ENCODE results near the gene PRKCH.

PRKCH gene

GRCh38 chr14:61368114-61368710, 46.8 kb downstream of the PRKCH start:
- no peak for DNase-seq

- no peak for DNase-seq
Observed at GRCh38 chr14:61368781-61369453, 47.5 kb downstream of the PRKCH start.

DNA sequence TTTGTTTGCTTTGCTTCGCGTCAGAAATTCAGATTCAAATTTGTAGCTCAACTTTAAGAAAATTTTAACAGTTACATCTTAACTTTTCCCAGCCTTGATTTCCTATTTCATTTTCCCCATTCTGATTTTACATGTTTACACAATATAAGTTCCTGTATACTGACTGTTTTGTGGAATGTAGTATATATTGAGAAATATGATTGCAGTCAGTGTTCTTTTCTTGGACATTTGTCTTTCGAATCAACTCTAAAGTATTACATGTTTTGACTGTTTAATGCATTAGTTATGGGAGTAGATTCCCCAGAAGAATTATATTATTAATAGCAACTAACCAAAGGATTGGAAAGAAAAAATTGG, 48.1 kb downstream of the PRKCH start:
- no peak for DNase-seq

DNA sequence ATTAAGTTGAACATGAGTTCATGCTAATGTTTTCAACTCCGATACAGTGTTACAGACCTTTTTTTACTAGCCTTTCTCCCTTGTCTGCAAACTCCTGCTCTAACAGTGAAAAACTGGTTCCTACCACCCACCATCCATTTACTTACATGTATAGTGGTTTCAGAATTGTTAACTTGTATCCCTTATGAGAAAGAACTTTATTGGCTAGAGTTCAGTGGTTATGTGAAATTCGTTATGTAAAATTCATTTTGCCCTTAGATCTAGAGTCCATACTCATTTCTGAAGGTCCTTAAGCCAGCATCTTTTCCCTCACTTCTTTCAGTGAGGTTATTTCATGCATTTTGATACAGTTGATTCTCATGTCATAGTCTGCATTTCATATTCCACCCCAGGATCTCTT, 51.0 kb downstream of the PRKCH start:
- DNase-seq, result no peak

GRCh38 chr14:61372842-61373555, 51.6 kb downstream of the PRKCH start:
- no peak for DNase-seq

DNA sequence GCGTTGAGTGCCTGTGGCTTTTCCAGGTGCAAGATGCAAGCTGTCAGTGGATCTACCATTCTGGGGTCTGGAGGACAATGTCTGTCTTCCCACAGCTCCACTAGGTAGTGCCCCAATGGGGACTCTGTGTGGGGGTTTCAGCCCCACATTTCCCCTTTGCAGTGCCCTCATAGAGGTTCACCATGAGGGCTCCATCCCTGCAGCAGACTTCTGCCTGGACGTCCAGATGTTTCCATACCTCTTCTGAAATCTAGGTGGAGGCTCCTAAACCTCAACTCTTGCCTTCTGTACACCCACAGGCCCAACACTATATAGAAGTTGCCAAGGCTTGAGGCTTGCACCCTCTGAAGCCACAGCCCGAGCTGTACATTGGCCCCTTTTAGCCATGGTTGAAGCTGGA, 52.9 kb downstream of the PRKCH start:
- no peak for DNase-seq

GRCh38 chr14:61375218-61375617, 53.8 kb downstream of the PRKCH start:
- DNase-seq, result no peak

DNA sequence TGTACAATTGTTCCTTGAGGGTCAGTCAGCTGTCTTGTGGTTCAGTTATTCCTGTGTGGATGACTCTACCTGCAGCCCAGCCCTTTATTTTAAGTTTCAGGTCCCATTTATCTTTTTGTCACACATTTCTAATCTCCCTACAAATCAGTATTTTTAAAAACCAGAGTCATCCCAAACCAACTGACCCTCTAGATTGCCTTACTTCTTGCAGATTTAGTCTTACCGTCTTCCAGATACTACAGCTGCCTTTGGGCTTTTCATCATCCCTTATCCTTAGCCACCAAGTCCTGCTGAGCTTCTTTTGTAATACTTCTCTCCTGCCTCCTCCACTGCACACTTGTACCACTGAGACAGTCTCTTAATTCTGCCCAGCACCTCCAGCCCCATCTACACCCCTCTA, 54.9 kb downstream of the PRKCH start:
- no peak for DNase-seq

DNA sequence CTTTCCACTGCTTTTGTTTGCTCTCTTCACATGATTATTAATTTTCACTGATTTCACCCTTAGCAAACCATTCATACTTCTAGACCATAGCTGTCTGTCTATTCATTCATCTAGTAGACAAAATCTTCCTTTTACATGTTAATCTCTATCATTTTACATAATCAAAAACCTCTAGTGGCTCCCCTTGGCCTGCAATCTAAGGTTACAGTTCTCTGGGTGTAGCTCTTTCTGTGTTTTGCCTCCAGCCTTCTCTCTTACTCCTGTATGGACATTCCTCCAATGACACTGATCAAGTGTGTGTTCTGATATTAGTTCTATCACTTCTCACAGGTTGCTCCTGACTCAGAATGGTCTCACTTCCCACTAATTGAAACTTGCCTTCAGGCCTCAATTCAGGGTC, 56.4 kb downstream of the PRKCH start:
- no peak for DNase-seq

GRCh38 chr14:61379639-61380184, 58.3 kb downstream of the PRKCH start:
- no peak for DNase-seq

- no peak for DNase-seq
Observed at GRCh38 chr14:61380984-61381383, 59.6 kb downstream of the PRKCH start.

DNA sequence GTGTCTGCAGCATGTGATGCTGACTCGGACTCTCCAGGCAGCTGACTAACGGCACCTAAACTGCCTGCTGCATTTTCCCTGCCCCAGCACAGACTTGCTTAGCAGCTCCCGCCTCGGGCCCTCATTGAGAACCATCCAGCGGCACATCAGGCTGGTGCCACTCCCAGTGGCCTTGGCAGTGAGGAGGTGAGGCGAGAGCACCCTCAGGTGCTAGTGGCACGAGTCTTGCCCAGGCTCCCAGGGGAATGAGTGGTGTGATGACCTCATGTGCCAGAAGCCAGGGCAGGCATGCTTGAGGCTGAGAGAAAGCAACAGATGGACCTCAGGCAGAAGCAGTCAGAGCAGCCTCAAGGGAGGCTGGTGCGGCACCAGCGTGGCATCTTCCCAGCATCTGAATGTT, 60.2 kb downstream of the PRKCH start:
- DNase-seq, result no peak

- DNase-seq, result no peak
Observed at GRCh38 chr14:61382842-61383241, 61.5 kb downstream of the PRKCH start.

- peak; percentile 30 for DNase-seq
Observed at GRCh38 chr14:61385002-61385685, 63.8 kb downstream of the PRKCH start.

DNA sequence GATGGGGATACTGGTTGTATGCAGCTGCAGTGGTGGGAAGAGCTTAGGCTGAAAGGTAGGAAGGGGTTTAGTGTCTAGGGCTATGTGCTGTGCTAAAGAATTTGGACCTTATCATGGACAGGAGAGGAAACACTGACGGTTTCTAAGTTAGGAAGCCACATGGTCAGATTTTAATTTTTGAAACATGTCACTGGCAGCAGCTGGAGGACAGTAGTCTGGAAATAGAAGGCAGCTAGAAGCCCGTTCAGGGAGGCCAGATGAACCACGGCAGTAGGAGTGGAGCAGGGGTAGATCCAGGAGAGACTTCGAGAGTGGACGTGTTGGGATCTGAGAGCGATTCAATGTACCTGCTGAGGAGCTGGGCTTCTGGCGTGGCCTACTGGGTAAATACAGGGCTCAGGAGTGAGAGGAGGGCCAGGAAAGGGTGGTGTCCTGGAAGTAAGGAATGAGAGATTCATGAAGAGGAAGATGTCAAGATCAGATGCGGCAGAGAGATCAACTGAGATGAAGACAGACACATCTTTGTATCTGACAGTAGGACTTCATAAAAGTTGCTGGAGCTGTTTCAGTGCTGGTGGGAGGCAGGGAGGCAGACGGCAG, 64.9 kb downstream of the PRKCH start:
- no peak for DNase-seq

DNA sequence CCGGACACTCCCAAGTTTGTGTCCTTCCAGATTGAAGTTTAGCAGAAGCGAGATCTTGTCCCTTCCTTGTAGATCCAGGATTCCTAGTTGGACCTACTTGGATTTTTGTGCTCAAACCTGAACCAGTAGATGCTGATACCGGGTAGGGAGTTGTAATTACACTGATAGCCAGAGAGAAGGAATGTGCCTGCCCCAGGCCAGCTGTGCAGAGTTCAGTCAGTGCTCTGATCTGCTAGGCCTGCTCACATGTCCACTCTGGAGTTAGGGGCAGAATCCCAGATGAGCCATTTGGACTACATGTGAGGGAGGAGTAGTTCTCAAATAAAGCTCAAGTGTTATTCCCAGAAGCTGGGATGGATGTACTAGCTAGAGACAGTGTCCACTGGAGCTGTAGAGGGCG, 65.7 kb downstream of the PRKCH start:
- no peak for DNase-seq

DNA sequence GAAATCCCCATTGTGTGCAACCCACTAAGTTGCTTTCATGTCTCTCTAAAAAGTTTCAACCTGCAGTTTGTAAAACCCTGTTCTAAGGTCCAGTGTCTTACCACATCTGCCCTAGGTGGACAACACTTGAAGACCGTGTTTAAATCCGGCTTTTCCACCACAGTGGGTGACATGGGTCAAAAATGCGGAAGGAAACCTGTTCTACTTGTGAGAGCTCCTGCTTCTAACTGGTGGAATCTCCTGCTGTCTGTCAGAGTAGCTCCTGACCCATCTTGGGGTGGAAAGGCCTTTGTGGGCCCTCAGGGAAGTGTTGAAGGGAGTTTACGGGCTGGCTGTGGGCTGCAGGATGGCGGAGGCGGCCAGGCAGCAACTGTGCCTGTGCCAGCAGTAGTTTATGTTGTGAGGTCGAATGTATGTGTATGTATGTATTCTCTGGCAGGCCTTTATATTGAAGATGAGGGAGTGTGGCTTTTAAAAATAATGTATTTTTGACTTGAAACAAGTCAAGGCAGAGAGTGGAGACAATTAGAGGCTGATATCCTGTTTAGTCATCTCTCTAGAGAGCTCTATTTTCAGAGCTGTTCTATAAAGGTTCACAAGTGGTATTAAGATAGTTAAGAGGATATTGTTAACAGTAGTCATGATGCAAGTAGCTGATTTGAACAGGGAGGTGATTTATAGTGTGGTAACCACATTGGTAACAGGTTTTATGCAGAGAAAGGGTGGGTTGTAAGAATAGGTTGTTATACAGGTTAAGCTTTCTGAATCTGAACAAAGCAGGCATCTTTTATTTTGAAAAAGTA, 67.0 kb downstream of the PRKCH start:
- peak; percentile 47 for DNase-seq

- DNase-seq, result no peak
Observed at GRCh38 chr14:61388976-61389576, 67.7 kb downstream of the PRKCH start.

- DNase-seq, result no peak
Observed at GRCh38 chr14:61391119-61391518, 69.7 kb downstream of the PRKCH start.

- DNase-seq, result no peak
Observed at GRCh38 chr14:61392297-61392696, 70.9 kb downstream of the PRKCH start.

GRCh38 chr14:61394542-61394941, 73.2 kb downstream of the PRKCH start:
- no peak for DNase-seq

All from activated naive CD4-positive, alpha-beta T cell treated with Interleukin-2 at 50 U/mL for 16 hours (primary cell).